Activated naive CD4-positive, alpha-beta T cell treated with anti-CD3 and anti-CD28 coated beads, Interleukin-2, amount 50 U/mL, for 72 hours (primary cell): ENCODE data around the gene GMPR. TPM values are rescaled to one million over a fixed set of nuclear protein-coding genes. Genes with fewer than 3 reads are reported as not detected.

Source experiments
- ATAC-seq, 2 donors: fragments of 150-1000 bp; cut with Tn5 transposase; 2 replicates each; pipeline ENCODE4 v1.10.0; 2021; ENCODE audit warnings: mild to moderate bottlenecking in 2 of 2, moderate library complexity in 2 of 2
- DNase-seq, 2 donors: peaks; one replicate each; pipeline ENCODE4 v3.0.0; 2021 to 2022; ENCODE audit warnings: low spot score in 2 of 2
- H3K27ac Mint-ChIP-seq, 2 donors: one replicate each; pipeline ENCODE4 v1.8.0; 2022; ENCODE audit warnings: mild to moderate bottlenecking in 2 of 2, mixed read lengths in 2 of 2
- H3K36me3 Mint-ChIP-seq, 2 donors: one replicate each; pipeline ENCODE4 v1.8.0; 2022; ENCODE audit warnings: mixed read lengths in 2 of 2
- H3K9me3 Mint-ChIP-seq, 2 donors: one replicate each; pipeline ENCODE4 v1.8.0; 2022; ENCODE audit warnings: mixed read lengths in 2 of 2
- total RNA-seq, 2 donors: library from RNA; stranded (reverse); gene quantifications; one replicate each; pipeline ENCODE4 v1.2.3, GENCODE V29; 2022

Gene GMPR
- 1 to 10 TPM in 1 of 2 donors, under 1 TPM in 1; 0.23 to 2.5 TPM for total RNA-seq

DNA sequence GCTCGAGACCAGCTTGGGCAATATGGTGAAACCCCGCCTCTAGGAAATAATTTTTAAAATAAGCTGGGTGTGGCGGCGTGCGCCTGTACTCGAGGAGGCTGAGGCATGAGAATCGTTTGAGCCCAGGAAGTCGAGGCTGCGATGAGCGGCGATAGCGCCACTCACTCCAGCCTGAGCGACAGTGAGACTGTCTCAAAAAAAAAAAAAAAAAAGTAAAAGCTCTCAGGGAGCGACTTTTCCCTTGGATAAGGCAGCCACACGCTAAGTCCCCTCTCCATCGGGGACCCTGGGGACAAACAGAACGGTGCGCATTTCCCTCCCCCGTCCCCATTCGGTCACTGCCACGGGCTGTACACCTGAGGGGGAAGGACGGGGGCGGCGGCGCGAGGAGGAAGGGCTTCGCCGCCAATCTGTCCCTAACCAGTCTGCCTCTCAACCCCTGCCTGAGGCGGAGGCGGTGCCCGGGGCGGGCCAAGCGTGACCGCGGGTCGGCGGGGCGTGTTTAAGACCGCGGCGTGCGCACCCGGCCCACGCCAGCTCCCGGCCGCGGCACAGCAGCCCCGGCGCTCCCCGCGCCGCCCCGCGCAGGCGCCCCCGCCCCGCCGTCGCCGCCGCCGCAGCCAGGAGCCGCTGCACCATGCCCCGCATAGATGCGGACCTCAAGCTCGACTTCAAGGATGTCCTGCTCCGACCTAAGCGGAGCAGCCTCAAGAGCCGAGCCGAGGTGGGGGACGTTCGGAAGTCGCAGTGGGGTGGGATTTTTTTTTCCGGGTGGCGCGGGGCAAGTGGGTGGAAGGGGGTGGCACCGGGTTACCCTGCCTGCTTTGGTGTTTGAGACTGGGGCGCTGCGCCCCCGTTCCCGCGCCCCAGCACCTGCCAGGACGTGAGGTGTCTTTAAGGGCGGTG is at the start of gene GMPR:
TSS of gene GMPR (plus strand) at position 531 of the 906 bp plus-strand sequence. CDS start at position 638, 107 bp downstream.
- H3K36me3 Mint-ChIP-seq, result peaks cover 6% of the 10 kb centered on the region in 2 donors

DNA sequence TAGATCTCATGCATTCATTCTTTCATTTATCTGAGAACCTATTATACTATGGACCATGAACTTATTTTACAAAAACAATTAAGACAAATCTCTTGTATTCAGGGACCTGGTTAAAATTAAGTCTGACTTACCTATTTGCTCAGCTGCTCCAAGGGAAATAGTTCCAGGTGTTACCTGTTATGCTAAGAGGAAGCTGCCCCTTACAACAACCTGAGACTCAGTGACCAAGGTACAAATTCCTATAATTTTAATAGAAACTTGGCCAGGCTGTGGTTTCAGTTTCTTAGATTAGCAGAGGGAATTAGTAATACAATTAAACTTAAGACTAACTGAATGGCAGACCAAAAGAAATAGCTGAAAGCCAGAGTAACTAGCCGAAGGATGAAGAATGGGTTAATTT is 48.2 kb upstream of the GMPR start:
- H3K36me3 Mint-ChIP-seq, result no peaks in the 10 kb centered on the region
- ATAC-seq (no peak), DNase-seq (no peak)
- no peak overlapping the region for H3K27ac Mint-ChIP-seq
- H3K9me3 Mint-ChIP-seq, result no peaks in the 10 kb centered on the region

More for the DNA sequence above, at the start of gene GMPR:
- Mint-ChIP-seq H3K27ac (peak within 1 kb of the TSS in 1 of 2 donors; percentile 29), H3K9me3 (no peaks in the 10 kb centered on the region)
- DNase-seq (peak; percentile 61 to 80), ATAC-seq (peak; percentile 95 to 96)

DNA sequence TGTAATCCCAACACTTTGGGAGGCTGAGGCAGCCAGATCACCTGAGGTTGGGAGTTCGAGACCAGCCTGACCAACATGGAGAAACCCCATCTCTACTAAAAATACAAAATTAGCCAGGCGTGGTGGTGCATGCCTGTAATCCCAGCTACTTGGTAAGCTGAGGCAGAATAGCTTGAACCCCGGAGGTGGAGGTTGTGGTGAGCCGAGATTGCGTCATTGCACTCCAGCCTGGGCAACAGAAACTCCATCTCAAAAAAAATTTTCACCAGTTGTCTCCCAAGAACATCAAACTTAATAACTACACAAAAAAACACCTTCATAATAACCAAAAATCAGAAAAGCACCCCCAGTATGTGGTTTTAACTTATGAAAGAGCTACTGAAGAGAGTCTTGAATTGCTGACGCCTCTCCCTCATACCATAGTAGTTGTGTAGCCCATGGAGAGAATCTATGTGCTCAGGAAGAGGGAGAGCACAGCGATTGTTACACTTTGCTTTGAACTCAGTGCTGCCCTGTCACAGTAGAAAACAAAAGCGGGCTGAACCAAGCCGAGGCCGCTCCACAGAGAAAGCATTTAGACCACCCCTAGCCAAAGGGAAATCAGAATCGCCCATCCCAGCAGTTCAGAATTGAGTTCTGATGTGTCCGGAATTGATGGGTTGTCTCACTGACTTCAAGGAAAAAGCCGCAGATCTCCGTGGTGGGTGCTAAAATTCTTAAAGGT is 42.0 kb upstream of the GMPR start:
- Mint-ChIP-seq H3K27ac (no peak overlapping the region), H3K36me3 (no peaks in the 10 kb centered on the region), H3K9me3 (no peaks in the 10 kb centered on the region)
- ATAC-seq, result no peak
- no peak for DNase-seq

DNA sequence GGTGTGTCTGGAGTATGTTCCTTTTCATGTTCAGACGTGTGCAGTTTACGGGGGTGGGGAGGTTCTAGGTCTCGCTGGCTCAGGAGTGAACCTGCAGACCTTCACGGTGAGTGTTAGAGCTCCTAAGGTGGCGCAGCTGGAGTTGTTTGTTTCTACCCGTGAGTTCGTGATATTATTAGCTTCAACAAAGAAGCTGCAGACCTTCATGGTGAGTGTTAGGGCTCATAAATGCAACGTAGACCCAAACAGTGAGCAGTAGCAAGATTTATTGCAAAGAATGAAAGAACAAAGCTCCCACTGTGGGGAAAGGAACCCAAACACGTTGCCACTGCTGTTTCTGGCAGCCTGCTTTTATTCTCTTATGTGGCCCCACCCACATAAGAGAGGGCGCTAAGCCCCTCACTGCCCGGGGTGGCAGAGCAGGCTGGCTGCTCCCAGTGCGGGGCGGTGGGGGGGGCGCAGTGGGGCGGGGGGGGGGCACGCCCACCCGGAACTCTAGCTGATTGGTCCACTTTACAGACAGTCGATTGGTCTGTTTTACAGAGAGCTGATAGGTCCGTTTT is 41.3 kb upstream of the GMPR start:
- H3K36me3 Mint-ChIP-seq, result no peaks in the 10 kb centered on the region
- no peak overlapping the region for H3K27ac Mint-ChIP-seq
- ATAC-seq, result no peak
- H3K9me3 Mint-ChIP-seq, result no peaks in the 10 kb centered on the region
- DNase-seq, result no peak

DNA sequence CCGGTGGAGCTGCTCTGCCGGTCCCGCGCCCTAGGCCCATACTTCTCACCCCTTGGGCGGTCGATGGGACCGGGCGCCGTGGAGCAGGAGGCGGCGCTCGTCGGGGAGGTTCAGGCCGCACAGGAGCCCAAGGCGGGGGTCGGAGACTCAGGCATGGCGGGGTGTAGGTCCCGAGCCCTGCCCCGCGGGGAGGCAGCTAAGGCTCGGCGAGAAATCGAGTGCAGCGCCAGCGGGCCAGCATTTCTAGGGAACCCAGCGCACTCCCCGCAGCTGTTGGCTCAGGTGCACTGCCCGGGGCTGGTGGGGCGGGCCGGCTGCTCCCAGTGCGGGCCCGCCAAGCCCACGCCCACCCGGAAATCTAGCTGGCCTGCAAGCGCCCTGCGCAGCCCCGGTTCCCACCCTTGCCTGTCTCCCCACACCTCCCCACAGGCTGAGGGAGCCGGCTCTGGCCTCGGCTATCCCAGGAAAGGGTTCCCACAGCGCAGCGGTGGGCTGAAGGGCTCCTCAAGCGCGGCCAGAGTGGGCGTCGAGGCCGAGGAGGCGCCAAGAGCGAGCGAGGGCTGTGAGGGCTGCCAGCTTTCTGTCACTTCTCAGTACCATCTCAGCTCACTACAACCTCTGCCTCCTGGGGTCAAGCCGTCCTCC is 40.2 kb upstream of the GMPR start:
- DNase-seq (no peak), ATAC-seq (no peak)
- Mint-ChIP-seq H3K9me3 (no peaks in the 10 kb centered on the region), H3K27ac (no peak overlapping the region), H3K36me3 (no peaks in the 10 kb centered on the region)

DNA sequence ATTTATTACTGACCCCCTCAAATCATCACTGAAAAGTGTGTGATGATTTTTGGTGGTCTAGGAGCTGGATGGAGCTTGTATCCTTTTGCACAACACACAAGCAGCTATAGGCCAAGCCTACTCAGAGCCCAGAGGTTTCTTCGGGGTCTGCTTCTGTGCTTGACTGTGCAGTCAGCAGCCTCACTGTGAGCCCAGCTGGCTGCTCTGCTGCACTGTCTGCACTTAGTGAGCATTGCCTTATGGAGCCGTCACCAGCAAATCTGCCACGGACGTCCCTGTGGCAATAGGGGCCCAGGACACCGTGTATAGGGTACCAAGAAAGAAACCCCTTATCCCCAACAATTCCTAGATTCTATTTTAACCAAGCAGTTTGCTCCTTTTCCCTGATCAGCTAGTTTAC is 38.6 kb upstream of the GMPR start:
- Mint-ChIP-seq H3K9me3 (no peaks in the 10 kb centered on the region), H3K27ac (no peak overlapping the region), H3K36me3 (no peaks in the 10 kb centered on the region)
- ATAC-seq, result no peak
- DNase-seq, result no peak

DNA sequence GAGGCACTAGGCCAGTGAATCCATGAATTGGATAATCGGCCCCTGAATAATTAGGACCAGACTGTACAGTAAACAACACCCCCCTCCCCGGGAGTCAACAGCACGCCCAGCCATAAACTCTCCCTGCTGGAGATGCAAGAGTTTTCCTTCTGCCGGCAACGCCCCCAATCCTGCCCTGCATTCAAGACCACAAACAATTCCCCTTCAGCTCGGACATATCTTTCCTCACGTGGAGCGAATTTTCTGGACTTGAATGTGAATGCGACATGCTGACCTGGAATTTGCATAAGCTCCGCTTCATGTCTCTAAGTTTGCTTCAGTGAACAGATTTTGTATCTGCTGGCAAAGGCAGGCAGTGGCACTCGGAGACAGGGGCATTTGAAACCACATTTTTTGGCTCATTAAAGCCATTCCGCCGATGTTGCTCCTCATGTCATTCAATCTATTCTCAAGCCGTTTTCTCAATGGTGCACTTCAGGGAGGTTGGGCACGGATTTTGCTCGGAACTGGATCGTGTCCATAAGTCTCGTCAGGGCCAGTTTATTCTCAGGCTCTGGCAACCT is 38.0 kb upstream of the GMPR start:
- ATAC-seq, result no peak
- DNase-seq, result no peak
- Mint-ChIP-seq H3K36me3 (no peaks in the 10 kb centered on the region), H3K9me3 (no peaks in the 10 kb centered on the region), H3K27ac (no peak overlapping the region)

DNA sequence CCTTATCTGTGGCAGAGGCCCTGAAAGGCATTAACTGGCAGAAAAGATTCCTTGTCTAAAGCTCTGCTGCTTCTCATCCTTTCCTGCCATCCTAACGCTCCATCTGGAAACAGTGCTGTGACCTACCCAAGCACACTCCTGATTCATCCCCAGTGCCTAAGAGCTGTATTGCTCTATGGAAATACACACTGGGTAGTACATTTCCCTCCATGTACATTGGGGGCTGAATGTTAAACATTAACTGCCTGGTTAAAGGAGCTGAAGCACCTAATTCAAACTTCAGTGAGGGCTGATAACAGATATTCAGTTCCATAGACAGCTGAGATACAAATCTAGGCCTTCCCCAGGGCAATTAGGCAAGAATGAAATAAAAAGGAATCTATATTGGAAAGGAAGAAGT is 36.7 kb upstream of the GMPR start:
- no peaks in the 10 kb centered on the region for H3K36me3 Mint-ChIP-seq
- ATAC-seq, result no peak
- DNase-seq, result no peak
- no peaks in the 10 kb centered on the region for H3K9me3 Mint-ChIP-seq
- H3K27ac Mint-ChIP-seq, result no peak overlapping the region

DNA sequence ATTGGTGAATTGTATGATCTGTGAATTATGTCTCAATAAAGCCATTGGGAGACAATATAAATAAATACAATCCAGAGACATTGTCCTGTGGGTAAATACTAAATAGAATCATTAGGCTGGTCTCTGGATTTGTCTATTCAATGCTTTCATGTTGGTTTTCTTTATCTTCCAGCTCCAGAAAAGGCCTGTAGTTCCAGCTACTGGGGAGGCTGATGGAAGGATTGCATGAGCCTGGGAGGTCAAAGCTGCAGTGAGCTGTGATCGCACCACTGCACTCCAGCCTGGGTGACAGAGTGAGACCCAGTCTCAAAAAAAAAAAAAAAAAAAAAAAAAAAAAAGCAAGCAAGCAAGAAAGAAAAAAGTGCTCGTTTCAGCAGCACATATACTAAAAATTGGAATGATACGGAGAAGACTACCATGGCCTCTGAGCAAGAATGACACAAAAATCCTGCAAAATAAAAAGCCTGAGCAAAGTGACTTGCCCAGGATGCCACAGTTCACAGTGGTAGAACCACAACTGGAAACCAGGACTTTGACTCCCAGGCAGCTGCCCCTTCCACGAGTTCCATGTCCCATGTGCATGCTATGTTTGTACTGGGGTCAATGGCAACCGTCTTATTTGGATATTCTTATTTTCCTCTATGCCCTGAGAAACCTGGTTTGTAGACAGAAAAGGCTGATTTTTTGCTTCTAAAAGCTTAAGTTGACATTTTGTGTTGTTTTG is 33.6 kb upstream of the GMPR start:
- Mint-ChIP-seq H3K27ac (no peak overlapping the region), H3K9me3 (no peaks in the 10 kb centered on the region), H3K36me3 (no peaks in the 10 kb centered on the region)
- ATAC-seq (no peak), DNase-seq (no peak)

DNA sequence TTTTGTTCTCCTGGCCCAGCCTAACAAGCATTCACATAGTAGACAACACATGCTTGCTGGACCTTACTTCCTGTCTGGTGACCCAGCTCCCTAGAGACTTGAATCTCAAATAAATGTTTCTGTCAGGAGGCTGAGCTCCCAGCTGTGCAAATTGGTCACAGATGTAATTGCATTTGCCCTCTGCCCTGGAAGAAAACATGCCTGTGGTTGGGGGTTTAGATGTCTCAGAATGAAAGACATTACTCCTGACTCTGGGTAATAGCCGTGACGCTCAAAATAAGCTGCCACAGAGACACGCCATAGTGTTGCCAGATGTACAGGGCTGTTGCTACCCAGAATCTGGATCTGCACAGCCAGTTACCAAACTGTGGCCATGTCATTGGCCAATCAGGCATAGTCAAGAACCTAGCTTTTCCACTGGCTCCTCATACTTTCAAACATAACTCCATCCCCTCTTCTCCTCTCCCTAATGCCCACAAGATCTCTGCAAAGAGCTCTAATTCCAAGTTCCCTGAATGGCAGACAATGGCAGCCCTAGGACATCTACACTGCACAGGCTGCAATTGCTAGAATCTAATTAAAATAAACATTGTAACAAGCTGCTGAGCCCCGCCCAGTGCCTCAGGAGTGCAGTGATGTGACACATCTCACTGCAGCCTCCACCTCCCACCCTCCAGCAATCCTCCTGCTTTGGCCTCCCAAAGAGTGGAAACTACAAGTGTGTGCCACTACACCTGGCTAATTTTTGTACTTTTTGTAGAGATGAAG is 32.8 kb upstream of the GMPR start:
- Mint-ChIP-seq H3K9me3 (no peaks in the 10 kb centered on the region), H3K36me3 (no peaks in the 10 kb centered on the region), H3K27ac (no peak overlapping the region)
- ATAC-seq (no peak), DNase-seq (no peak)

DNA sequence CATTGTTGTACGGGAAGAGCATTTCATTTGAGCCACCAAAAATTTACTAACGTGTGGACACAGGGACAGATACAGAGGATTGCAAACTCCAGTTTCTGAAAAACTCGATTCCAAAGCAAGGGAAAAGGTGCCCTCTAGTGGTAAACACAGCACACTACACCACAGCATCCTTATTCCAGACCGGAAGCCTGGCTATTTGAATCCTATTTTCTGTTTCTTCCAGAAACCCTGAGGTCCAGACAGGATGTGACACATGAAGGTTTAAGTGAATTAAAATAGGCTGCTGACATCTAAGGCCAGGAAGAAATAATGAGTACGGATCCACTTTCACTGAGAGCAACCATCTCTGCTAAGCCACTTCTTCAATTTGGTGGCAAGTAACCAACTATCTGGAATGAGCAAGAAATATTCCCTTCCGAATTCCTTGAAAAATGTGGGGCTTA is 31.8 kb upstream of the GMPR start:
- Mint-ChIP-seq H3K27ac (peak overlapping the region in 1 of 2 donors; percentile 12), H3K36me3 (no peaks in the 10 kb centered on the region), H3K9me3 (no peaks in the 10 kb centered on the region)
- DNase-seq (peak in 1 of 2 donors; percentile 51), ATAC-seq (peak; percentile 43 to 50)

DNA sequence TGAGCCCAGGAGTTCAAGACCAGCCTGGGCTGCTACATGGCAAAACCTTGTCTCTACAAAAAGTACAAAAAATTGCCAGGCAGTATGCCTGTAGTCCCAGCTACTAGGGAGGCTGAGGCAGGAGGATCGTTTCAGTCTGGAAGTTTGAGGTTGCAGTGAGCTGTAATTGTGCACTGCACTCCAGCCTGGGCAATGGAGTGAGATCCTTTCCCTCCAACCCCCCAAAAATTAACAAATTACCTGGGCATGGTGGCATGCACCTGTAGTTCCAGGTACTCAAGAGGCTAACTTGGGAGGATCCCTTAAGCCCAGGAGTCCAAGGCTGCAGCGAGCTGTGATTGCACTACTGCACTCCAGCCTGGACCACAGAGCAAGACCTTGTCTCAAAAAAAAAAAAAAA is 29.4 kb upstream of the GMPR start:
- Mint-ChIP-seq H3K9me3 (no peaks in the 10 kb centered on the region), H3K27ac (no peak overlapping the region), H3K36me3 (no peaks in the 10 kb centered on the region)
- no peak for DNase-seq
- no peak for ATAC-seq

DNA sequence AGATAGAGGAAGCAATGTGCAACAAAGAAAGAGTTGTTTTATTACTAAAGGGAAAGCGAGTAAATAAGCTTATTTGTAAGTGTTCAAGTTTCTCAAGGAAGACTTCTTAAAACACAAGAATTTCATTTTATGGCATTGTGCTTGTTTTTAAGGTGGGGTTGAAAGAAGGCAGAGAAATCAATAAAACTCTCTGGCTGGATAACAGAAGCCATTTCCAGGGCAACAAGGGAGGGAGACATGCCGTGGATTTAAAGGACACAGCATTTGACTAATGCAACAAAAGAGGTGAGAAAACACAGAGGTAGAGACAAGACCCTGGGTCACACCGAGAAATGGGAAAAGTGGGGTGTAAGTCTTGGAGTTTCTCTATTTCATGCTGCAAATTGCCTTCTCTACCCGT is 28.8 kb upstream of the GMPR start:
- H3K27ac Mint-ChIP-seq, result no peak overlapping the region
- H3K9me3 Mint-ChIP-seq, result no peaks in the 10 kb centered on the region
- DNase-seq (no peak), ATAC-seq (no peak)
- H3K36me3 Mint-ChIP-seq, result no peaks in the 10 kb centered on the region

DNA sequence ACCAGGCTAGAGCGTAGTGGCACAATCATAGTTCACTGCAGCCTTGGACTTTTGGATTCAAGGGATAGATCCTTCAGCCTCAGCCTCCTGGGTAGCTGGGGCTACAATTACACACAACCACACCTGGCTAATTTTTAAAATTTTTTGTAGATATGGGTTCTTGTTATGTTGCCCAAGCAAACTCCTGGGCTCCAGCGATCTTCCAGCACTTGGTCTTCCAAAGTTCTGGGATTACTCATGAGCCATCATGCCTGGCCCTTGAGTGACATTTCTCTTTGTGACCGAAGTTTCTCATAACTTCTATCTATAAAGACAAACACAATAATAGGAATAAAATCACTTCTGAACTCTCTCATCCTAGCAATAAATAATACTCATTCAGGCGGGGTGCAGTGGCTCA is 26.1 kb upstream of the GMPR start:
- ATAC-seq, result no peak

DNA sequence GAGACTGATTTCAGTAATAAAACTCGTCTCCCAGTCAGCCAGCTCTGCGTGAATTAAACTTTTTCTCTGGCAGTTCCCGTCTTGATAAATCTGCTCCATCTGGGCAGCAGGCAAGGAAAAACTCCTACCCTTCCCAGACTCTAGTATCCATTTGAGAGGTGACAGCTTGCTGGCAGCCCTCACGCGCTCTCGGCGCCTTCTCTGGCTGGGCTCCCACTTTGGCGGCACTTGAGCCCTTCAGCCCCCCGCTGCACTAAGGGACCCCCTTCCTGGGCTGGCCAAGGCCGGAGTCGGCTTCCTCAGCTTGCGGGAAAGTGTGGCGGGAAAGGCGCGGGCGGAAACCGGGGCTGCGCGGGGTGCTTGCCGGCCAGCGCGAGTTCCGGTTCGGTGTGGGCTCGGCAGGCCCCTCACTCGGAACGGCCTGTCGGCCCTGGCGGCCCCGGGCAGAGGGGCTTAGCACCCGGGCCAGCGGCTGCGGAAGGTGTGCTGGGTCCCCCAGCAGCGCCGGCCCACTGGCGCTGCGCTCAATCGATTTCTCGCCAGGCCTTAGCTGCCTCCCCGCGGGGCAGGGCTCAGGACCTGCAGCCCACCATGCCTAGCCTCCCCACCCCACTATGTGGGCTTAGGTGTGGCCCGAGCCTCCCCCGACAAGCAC is 21.8 kb upstream of the GMPR start:
- no peak for ATAC-seq
- no peak for DNase-seq
- H3K36me3 Mint-ChIP-seq, result no peaks in the 10 kb centered on the region
- H3K27ac Mint-ChIP-seq, result no peak overlapping the region
- H3K9me3 Mint-ChIP-seq, result no peaks in the 10 kb centered on the region

More for the DNA sequence above, 26.1 kb upstream of the GMPR start:
- no peak overlapping the region for H3K27ac Mint-ChIP-seq
- no peaks in the 10 kb centered on the region for H3K36me3 Mint-ChIP-seq
- DNase-seq, result no peak
- no peaks in the 10 kb centered on the region for H3K9me3 Mint-ChIP-seq
